GM10266 (cell line): ENCODE results near the gene FBXL7.

Source experiments
- DNase-seq: peaks from one replicate; pipeline ENCODE4 v3.0.0; 2012; ENCODE audit errors: extremely low spot score
- TF ChIP-seq, protein P1 (sequence below): IDR thresholded peaks from 2 replicates; pipeline ENCODE4 v1.5.1; 2012; ENCODE audit warnings: mild to moderate bottlenecking, low read depth; ENCODE audit not compliant: control insufficient read depth, insufficient read depth; ENCODE audit errors: missing control alignments

The FBXL7 gene

DNA sequence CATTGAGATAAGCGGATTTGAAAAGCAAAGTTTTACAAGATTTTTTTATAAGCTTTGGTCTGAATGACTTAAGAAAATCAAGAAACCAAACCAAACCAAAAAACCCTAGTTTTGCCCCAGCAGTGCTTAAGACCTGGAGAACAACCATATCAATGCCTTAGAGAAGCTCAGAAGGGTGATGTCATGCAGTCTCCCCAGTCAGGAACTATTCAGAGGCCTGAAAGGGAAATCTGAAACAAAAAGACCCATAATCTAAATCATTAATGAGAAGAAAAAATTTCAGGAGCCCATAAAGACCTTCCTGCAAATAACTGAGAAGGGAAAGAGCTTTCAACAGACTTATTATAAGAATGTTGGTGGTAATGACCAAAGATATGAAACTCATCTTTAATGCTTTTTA is 399.5 kb downstream of the FBXL7 start:
- TF ChIP-seq, protein P1, sequence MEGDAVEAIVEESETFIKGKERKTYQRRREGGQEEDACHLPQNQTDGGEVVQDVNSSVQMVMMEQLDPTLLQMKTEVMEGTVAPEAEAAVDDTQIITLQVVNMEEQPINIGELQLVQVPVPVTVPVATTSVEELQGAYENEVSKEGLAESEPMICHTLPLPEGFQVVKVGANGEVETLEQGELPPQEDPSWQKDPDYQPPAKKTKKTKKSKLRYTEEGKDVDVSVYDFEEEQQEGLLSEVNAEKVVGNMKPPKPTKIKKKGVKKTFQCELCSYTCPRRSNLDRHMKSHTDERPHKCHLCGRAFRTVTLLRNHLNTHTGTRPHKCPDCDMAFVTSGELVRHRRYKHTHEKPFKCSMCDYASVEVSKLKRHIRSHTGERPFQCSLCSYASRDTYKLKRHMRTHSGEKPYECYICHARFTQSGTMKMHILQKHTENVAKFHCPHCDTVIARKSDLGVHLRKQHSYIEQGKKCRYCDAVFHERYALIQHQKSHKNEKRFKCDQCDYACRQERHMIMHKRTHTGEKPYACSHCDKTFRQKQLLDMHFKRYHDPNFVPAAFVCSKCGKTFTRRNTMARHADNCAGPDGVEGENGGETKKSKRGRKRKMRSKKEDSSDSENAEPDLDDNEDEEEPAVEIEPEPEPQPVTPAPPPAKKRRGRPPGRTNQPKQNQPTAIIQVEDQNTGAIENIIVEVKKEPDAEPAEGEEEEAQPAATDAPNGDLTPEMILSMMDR = no peak
- DNase-seq = no peak

DNA sequence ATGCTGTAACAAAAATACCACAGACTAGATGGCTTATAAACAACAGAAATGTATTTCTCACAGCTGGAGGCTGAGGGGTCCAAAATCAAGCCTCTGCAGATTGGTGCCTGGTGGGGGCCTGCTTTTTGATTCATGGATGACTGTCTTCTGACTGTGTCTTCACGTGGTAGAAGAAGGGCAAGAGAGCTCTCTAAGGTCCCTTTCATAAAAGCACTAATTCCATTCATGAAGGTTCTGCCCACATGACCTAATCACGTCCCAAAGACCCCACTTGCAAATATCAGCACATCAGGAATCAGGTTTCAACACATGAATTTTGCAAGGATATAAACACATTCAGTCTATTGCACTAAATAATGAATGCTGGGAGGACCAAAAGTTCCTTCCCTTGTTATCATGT is 401.2 kb downstream of the FBXL7 start:
- no peak for DNase-seq
- TF ChIP-seq, protein P1 = no peak

DNA sequence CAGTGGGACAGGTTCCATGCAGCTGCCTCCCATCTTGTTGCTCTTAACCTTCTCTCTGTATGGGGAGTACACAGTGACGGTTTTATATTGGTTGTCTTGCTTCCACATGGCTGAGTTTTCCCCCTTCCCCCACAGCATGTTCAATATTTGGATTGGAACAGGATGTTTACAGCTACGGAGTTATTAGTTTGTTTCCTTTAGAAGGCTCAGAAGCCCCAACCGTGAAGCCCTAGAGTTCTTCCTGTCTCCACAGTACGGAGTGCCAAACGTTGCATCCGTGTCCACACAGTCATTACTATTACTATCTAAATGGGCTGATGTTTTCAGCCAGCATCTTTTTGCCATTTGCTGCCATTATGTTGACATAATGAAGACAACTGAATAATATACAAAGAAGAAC is 402.1 kb downstream of the FBXL7 start:
- DNase-seq = no peak

DNA sequence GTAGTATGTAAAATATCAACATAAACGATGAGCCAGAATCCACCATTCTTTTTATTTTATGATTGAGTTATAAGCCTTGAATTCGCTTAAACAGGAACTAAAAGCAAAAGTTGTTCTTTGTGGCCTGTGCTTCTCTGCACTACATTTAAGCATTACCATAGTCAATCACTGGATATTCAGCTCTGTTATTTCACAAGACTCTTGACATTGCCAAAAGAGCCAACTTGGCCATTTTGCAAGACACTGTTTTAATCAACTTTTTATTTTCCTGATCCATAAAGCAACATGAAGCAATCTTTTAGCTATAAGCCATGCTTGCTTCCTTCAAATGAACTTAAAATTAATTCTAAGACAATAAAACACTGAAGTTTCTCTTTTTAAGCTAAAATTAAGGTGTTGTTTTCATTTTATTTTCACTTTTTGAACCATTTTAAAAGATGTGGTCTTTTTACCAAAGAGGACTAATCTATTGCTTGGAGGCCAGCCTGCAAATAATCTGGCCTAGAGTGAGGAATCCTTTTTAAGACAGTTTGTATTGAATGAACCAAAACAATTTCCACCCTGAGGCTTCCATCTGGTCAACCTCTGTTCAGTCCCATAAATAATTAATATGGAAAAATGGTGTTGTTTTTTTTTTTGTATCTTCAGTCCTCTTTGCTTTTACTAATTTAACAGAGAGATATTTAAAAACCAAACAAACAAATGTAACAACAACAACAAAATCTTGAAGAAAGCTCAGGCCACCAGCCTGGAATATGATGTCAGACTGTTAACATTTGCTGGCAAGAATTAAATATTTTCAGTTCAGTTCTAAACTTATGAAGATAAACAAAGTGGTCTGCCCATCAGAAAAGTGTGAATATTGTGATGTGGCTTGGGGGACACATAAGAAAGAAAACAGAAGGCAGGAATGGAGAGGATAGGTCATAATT is 405.2 kb downstream of the FBXL7 start:
- no peak for DNase-seq
- TF ChIP-seq, protein P1 = no peak

More for the DNA sequence above, 402.1 kb downstream of the FBXL7 start:
- TF ChIP-seq, protein P1 = no peak

DNA sequence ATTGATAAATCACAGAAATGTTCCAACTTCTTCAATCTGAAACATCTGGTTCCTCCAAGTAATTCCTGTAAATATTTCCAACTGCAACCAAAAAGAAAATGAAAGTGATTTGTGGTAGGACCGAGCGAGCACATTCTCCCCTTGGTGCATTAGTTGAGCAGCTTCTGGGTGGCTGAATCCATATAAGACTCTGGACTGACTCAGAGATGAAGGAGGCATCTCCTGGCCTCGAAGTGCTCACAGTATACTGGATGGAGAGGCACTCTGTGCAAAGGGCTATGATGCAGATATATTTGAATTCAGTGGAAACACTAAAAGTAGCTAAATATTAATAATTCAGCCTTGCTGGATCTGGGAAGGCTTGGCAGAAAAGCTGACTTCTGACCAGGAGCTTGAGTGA is 414.7 kb downstream of the FBXL7 start:
- TF ChIP-seq, protein P1 = no peak
- no peak for DNase-seq

DNA sequence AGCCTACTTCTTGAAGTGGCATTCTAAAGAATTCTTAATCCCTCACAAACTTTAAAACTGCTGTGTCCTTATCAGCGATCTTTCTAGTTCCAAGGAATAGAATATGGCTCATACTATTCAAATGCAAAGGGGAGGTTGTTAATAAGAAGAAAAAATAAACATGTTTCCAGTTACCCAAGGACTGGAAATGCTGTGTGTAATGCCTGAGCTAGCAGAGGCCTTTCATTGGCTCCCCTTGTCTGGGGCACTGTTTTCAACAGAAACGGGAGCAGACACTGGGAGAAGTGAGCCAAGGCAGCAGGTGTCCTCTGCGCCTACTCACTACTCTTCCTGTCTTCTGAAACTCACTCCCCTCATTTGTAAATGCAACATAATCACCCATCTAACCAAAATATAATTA is 426.6 kb downstream of the FBXL7 start:
- TF ChIP-seq, protein P1 = no peak
- DNase-seq = no peak

DNA sequence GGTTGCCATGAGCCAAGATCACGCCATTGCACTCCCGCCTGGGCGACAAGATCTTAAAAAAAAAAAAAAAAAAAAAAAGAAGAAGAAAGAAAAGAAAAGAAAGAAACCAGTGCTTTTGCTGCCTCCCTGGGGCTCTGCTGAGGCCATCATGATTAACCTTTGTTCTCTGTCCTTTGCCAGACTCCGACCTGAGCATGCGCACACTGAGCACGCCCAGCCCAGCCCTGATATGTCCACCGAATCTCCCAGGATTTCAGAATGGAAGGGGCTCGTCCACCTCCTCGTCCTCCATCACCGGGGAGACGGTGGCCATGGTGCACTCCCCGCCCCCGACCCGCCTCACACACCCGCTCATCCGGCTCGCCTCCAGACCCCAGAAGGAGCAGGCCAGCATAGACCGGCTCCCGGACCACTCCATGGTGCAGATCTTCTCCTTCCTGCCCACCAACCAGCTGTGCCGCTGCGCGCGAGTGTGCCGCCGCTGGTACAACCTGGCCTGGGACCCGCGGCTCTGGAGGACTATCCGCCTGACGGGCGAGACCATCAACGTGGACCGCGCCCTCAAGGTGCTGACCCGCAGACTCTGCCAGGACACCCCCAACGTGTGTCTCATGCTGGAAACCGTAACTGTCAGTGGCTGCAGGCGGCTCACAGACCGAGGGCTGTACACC is 427.9 kb downstream of the FBXL7 start:
- TF ChIP-seq, protein P1 = no peak
- DNase-seq = no peak
